ENCODE results near the gene ZBTB32.

DNA sequence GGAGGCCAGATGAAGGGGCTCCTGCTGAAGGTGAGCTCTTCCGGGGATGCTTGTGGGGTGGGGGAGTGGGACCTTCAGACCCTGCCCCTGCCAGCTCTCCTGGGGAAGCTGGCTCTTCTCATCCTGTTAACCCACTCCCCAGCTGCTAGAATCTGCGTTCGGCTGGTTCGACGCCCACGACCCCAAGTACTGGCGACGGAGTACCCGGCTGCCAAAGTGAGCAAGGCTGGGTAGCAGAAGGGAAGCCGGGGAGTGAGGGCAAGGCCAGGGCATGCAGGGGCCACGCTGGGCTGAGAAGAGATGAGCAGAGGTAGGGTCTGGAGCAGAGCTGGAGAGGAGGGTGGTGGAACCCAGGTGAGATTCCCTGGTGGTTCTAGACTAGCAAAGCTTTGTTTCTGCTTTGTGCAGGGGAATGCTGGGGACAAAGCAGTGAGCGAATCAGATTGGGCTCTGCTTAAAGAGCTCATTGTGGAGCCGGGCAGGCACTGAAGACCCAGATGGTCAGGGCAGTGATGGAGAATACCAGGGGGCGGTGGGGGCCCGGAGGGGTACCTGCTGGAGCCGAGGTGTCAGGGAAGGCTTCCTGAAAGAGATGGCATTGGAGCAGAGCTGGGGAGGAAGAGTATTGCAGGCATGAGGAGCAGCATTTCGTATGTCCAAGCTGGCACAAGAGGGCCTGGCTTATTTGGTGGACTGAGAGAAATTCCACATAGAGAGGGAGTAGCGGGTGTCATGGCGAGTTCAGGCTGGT is 23.8 kb downstream of the ZBTB32 start:
- TF ChIP-seq, protein P1, sequence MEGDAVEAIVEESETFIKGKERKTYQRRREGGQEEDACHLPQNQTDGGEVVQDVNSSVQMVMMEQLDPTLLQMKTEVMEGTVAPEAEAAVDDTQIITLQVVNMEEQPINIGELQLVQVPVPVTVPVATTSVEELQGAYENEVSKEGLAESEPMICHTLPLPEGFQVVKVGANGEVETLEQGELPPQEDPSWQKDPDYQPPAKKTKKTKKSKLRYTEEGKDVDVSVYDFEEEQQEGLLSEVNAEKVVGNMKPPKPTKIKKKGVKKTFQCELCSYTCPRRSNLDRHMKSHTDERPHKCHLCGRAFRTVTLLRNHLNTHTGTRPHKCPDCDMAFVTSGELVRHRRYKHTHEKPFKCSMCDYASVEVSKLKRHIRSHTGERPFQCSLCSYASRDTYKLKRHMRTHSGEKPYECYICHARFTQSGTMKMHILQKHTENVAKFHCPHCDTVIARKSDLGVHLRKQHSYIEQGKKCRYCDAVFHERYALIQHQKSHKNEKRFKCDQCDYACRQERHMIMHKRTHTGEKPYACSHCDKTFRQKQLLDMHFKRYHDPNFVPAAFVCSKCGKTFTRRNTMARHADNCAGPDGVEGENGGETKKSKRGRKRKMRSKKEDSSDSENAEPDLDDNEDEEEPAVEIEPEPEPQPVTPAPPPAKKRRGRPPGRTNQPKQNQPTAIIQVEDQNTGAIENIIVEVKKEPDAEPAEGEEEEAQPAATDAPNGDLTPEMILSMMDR (conservative IDR thresholded peaks at IDR 0.05) = no peak
- TF ChIP-seq EZH2 (IDR thresholded peaks at IDR 0.05; ENCODE audit: low read depth) = no peak
